HL-60 (cell line): ENCODE results near the gene OTOL1.
A peak's percentile ranks its signal among the peaks of the same experiment; 100 is the strongest.

Experiments
- GABPA ChIP-seq: IDR thresholded peaks from 2 replicates; pipeline ENCODE4 v1.6.1; 2012; ENCODE audit warnings: low read depth
- POLR2AphosphoS5 ChIP-seq: IDR thresholded peaks from 2 replicates; pipeline ENCODE4 v1.6.1; 2012; ENCODE audit warnings: low read depth
- TF ChIP-seq, protein P1 (sequence below): IDR thresholded peaks from one replicate; pipeline ENCODE4 v1.5.1; 2011; ENCODE audit warnings: low read length, control low read depth, inconsistent platforms; ENCODE audit not compliant: insufficient read depth
- TF ChIP-seq, protein P2 (sequence below): IDR thresholded peaks from 2 replicates; pipeline ENCODE4 v1.6.1; 2012; ENCODE audit warnings: low read depth; ENCODE audit not compliant: insufficient replicate concordance

DNA sequence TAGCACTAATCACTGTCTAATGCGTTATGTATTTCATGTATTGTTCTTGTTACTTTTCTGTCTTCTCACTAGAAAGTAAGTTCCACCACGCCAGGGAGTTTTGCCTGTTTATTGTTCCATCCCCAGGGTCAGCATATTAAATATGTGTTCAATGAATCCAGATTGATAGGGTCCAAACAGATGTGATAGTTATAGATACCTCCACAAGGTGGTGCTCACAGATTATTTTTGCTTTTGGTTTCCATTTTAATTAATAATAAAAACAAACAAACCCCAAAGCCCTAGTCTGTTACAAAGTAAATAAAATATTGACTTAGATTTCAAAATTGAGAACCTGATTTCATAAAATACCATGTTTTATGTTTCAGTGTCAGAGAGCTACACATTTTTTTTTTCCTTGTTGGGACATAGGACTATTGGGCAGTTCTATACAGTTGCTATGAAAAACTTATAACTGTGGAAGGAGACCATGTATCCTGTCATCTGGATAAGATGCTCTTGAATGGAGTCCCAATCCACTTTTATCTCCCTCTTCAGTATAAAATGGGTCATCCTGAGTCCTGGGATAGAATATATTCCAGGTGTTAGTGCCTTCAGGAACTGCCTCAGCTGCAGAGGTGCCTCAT is 12.4 kb downstream of the OTOL1 start:
- TF ChIP-seq, protein P1, sequence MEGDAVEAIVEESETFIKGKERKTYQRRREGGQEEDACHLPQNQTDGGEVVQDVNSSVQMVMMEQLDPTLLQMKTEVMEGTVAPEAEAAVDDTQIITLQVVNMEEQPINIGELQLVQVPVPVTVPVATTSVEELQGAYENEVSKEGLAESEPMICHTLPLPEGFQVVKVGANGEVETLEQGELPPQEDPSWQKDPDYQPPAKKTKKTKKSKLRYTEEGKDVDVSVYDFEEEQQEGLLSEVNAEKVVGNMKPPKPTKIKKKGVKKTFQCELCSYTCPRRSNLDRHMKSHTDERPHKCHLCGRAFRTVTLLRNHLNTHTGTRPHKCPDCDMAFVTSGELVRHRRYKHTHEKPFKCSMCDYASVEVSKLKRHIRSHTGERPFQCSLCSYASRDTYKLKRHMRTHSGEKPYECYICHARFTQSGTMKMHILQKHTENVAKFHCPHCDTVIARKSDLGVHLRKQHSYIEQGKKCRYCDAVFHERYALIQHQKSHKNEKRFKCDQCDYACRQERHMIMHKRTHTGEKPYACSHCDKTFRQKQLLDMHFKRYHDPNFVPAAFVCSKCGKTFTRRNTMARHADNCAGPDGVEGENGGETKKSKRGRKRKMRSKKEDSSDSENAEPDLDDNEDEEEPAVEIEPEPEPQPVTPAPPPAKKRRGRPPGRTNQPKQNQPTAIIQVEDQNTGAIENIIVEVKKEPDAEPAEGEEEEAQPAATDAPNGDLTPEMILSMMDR = peak; percentile 4
- TF ChIP-seq, protein P2, sequence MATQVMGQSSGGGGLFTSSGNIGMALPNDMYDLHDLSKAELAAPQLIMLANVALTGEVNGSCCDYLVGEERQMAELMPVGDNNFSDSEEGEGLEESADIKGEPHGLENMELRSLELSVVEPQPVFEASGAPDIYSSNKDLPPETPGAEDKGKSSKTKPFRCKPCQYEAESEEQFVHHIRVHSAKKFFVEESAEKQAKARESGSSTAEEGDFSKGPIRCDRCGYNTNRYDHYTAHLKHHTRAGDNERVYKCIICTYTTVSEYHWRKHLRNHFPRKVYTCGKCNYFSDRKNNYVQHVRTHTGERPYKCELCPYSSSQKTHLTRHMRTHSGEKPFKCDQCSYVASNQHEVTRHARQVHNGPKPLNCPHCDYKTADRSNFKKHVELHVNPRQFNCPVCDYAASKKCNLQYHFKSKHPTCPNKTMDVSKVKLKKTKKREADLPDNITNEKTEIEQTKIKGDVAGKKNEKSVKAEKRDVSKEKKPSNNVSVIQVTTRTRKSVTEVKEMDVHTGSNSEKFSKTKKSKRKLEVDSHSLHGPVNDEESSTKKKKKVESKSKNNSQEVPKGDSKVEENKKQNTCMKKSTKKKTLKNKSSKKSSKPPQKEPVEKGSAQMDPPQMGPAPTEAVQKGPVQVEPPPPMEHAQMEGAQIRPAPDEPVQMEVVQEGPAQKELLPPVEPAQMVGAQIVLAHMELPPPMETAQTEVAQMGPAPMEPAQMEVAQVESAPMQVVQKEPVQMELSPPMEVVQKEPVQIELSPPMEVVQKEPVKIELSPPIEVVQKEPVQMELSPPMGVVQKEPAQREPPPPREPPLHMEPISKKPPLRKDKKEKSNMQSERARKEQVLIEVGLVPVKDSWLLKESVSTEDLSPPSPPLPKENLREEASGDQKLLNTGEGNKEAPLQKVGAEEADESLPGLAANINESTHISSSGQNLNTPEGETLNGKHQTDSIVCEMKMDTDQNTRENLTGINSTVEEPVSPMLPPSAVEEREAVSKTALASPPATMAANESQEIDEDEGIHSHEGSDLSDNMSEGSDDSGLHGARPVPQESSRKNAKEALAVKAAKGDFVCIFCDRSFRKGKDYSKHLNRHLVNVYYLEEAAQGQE = no peak
- TF ChIP-seq GABPA (no peak), POLR2AphosphoS5 (no peak)
